Testis (tissue), 3 donors: ENCODE measurements around the gene TRUB1. TPM values are rescaled to one million over a fixed set of nuclear protein-coding genes. Genes with fewer than 3 reads are reported as not detected.

ENCODE experiments used
- DNase-seq: peaks from one replicate; pipeline ENCODE4 v3.0.0-alpha.2; 2019
- H3K27ac ChIP-seq, 2 donors: fragments of 200-600 bp; sonication (generic); one replicate each; pipeline ENCODE4 v1.5.1; 2019
- H3K27me3 ChIP-seq: fragments of 200-600 bp; sonication (generic); one replicate; pipeline ENCODE4 v1.5.1; 2019
- H3K36me3 ChIP-seq: fragments of 200-600 bp; sonication (generic); one replicate; pipeline ENCODE4 v1.5.1; 2017; ENCODE audit warnings: low read depth; ENCODE audit errors: missing control alignments
- H3K4me1 ChIP-seq: fragments of 200-600 bp; sonication (generic); one replicate; pipeline ENCODE4 v1.5.1; 2019
- H3K4me3 ChIP-seq, 2 donors: fragments of 200-600 bp; sonication (generic); one replicate each; pipeline ENCODE4 v1.5.1; 2017 to 2019
- H3K9me3 ChIP-seq: fragments of 200-600 bp; sonication (generic); one replicate; pipeline ENCODE4 v1.5.1; 2017
- POLR2A ChIP-seq: fragments of 450-650 bp; IDR thresholded peaks from one replicate; pipeline ENCODE4 v1.6.1; 2017; ENCODE audit warnings: antibody characterized with exemption, mild to moderate bottlenecking, moderate library complexity
- WGBS, 2 donors: methylation state at CpG; one replicate each; pipeline ENCODE4 v1.1.5; 2018; 5-methylcytosine and 5-hydroxymethylcytosine counted together
- intact Hi-C: fragments of 100-400 bp; cut with DNase I; formaldehyde crosslinking; loops from one replicate; pipeline ENCODE4 v1.15.1; 2023; ENCODE audit warnings: low total_unique reads
- polyA plus RNA-seq: library from polyadenylated mRNA; stranded (reverse); fragments of 350-450 nt; fragmentation: Illumina TruSeq; extraction: RNeasy Lipid Tissue Mini Kit (QIAGEN cat#74804); gene quantifications from one replicate; pipeline ENCODE4 v1.2.3, GENCODE V29; 2014; ENCODE audit warnings: low read depth, low replicate concordance; ENCODE audit not compliant: insufficient read depth
- total RNA-seq, 2 donors: library from RNA; depleted of rRNA; stranded (reverse); fragments of >200 nt; gene quantifications; one replicate each; pipeline ENCODE4 v1.2.3, GENCODE V29; 2016
- TF ChIP-seq, protein P1 (sequence below), 3 experiments: fragments of 450-650 bp in 2 of 3; fragments of 200-600 bp in 1 of 3; sonication (generic) in 1 of 3; IDR thresholded peaks; one replicate each; pipeline ENCODE4 v1.5.1; 2016 to 2019; ENCODE audit warnings: antibody characterized with exemption in 3 of 3, mild to moderate bottlenecking in 2 of 3, moderate library complexity in 1 of 3

Gene TRUB1
- total and polyA plus RNA-seq, 3 donors from 2014 or later, result 33.5 to 44.5 (median 43.5) TPM

DNA sequence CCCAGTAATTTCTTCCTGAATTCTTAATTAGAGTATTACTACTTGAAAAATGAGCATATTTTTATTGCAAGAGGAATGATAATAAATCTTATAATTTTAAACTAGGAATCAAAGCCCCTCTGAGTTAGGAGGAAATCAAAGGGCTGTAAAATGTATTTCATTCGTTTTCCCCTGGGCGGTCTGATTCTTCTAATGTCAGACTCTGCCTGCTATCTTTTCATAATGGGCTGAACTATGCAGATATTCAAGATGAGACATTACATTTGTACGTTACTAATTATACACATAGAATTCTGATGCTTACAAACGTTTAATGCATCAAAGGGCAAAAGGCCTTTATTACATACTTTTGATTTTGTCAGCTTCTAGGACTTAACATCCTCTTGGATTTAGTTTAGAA lies 16.0 kb upstream of the TRUB1 start:
- Histone ChIP-seq H3K4me1 (no peaks in the 10 kb centered on the region), H3K27me3 (no peaks in the 10 kb centered on the region), H3K4me3 (no peak overlapping the region), H3K27ac (no peak overlapping the region), H3K9me3 (no peaks in the 10 kb centered on the region), H3K36me3 (no peaks in the 10 kb centered on the region)
- intact Hi-C loops, result no loop called here
- 74 to 80% methylated on average over 4 of the region's 4 CpGs for whole genome bisulfite sequencing, 2 donors
- TF ChIP-seq, protein P1, sequence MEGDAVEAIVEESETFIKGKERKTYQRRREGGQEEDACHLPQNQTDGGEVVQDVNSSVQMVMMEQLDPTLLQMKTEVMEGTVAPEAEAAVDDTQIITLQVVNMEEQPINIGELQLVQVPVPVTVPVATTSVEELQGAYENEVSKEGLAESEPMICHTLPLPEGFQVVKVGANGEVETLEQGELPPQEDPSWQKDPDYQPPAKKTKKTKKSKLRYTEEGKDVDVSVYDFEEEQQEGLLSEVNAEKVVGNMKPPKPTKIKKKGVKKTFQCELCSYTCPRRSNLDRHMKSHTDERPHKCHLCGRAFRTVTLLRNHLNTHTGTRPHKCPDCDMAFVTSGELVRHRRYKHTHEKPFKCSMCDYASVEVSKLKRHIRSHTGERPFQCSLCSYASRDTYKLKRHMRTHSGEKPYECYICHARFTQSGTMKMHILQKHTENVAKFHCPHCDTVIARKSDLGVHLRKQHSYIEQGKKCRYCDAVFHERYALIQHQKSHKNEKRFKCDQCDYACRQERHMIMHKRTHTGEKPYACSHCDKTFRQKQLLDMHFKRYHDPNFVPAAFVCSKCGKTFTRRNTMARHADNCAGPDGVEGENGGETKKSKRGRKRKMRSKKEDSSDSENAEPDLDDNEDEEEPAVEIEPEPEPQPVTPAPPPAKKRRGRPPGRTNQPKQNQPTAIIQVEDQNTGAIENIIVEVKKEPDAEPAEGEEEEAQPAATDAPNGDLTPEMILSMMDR (IDR thresholded peaks at IDR 0.05), result no peak
- no peak for TF ChIP-seq POLR2A
- DNase-seq, result no peak

DNA sequence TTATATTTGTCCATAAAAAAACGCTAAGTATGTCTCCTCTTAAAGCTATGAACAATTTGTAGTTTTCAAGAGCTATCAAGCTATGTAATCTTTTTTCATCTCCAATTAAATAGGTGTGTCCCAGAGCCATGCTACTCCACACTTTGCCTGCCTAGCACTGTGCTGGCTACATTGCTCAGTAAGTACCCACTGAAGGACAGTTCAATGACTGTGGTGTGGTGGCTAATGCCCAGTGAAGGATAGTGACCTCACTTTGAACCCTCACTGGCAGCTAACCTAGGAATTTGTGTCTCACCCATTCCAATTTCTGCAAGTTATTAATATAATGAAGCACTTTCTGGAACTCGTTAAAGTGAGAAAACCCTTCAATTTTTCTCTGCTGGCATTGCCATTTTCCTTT lies 14.4 kb upstream of the TRUB1 start:
- DNase-seq, result no peak
- intact Hi-C loops, result no loop called here
- Histone ChIP-seq H3K27ac (no peak overlapping the region), H3K4me1 (no peaks in the 10 kb centered on the region), H3K4me3 (no peak overlapping the region), H3K27me3 (no peaks in the 10 kb centered on the region), H3K36me3 (no peaks in the 10 kb centered on the region), H3K9me3 (no peaks in the 10 kb centered on the region)
- TF ChIP-seq, protein P1 (IDR thresholded peaks at IDR 0.05), result no peak
- TF ChIP-seq POLR2A, result no peak
- WGBS, 2 donors, result 88 to 89% methylated on average over 2 of the region's 2 CpGs

DNA sequence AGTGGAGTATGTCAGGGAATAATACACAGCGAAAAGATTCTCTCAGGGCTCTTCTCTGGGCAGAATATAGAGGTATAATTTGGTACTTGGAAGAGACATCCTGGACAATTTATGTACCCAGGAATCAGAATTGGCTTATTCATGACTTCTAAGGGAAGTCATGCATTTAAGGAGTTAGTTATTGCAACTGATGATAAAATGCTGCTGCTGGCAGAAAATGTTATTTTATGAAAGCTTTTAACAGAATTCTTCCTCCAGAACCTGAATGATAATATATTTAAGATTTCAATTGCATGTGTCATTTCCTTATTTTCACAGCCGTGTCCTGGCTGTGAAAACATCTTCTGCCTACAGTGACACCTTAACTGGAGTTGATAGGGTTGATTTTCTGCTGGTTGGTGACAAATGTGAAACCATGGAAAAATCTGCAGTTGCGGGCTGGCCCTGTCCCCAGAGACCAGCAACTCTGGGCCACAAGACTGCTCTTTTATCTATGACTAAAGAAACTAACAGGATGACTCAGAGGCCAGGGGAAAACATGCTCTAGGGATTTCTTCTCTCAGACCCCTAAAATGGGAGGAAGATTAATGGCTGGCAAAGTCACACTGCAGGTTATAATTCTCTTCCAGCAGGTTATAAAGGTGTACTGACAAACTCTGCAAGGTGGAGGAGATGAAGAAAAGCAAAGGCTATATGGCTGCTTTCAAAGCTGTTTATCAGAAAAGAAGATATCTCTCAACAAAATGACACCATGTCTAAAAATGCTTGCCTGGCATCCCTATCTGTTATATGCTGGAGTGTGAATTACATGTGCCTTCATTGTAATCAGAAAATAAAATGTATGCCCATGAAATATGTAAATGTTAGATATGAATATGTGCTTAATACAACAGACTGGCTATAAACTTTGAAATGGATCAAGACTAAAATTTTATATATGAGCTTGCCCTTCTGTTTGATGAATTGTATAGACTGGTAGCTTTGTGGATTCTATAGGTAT lies 12.1 kb upstream of the TRUB1 start:
- H3K36me3 ChIP-seq, result no peaks in the 10 kb centered on the region
- 66 to 73% methylated on average over 3 of the region's 3 CpGs for WGBS, 2 donors
- DNase-seq, result no peak

DNA sequence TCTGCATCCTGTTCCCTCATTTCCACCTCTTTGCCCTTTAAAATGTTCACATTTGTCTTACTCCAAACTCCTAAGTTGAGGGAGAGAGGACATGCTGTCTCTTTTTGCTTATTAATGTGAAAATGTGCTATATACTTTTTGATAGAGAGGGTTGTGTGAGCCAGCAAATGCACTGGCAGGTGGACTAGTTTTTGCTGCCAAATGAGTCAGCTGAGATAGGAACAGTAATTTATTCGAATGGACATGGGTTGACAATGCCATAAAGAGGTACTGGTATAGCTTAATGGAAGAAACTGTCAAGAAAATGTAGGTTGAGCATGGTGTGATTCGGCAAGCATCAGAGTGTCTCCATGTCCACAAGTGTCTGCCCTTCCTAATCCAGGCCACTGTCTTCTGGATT lies 9.2 kb upstream of the TRUB1 start:
- Histone ChIP-seq H3K27ac (no peak overlapping the region), H3K4me3 (no peak overlapping the region), H3K9me3 (no peaks in the 10 kb centered on the region), H3K4me1 (no peaks in the 10 kb centered on the region), H3K36me3 (no peaks in the 10 kb centered on the region), H3K27me3 (no peaks in the 10 kb centered on the region)
- intact Hi-C loops, result no loop called here
- DNase-seq, result no peak
- TF ChIP-seq POLR2A, result no peak
- TF ChIP-seq, protein P1 (IDR thresholded peaks at IDR 0.05), result no peak
- 64 to 71% methylated on average over 2 of the region's 2 CpGs for WGBS, 2 donors

More for the DNA sequence above, 12.1 kb upstream of the TRUB1 start:
- no peak overlapping the region for H3K27ac ChIP-seq
- intact Hi-C loops, result no loop called here
- no peaks in the 10 kb centered on the region for H3K4me1 ChIP-seq
- no peak overlapping the region for H3K4me3 ChIP-seq
- TF ChIP-seq, protein P1 (IDR thresholded peaks at IDR 0.05), result no peak
- no peak for TF ChIP-seq POLR2A
- no peaks in the 10 kb centered on the region for H3K27me3 ChIP-seq
- no peaks in the 10 kb centered on the region for H3K9me3 ChIP-seq
